Activated CD4-positive, alpha-beta T cell treated with anti-CD3 and anti-CD28 coated beads for 36 hours (primary cell): Measurements from ENCODE around the gene SDCBP2. TPM values are rescaled to one million over a fixed set of nuclear protein-coding genes. Genes with fewer than 3 reads are reported as not detected.

Experiments
- ATAC-seq: fragments of 200-7000 bp; cut with Tn5 transposase; one replicate; pipeline ENCODE4 v1.10.0; 2021; ENCODE audit warnings: mild to moderate bottlenecking, moderate library complexity
- CTCF ChIA-PET: fragments of 350-600 bp; sonication (Branson Sonifier 250); formaldehyde crosslinking; loops from one replicate; lab custom pipeline; 2021; ENCODE audit warnings: antibody characterized with exemption; lab: Charles Lee
- POLR2A ChIA-PET: fragments of 350-600 bp; sonication (Branson Sonifier 250); formaldehyde crosslinking; loops from one replicate; lab custom pipeline; 2021; ENCODE audit warnings: antibody characterized with exemption, inconsistent platforms; lab: Charles Lee
- DNase-seq: peaks from one replicate; pipeline ENCODE4 v3.0.0-alpha.2; 2020
- H3K27ac Mint-ChIP-seq: one replicate; pipeline ENCODE4 v1.8.0; 2021; ENCODE audit warnings: mixed read lengths
- H3K27me3 Mint-ChIP-seq: one replicate; pipeline ENCODE4 v1.8.0; 2021; ENCODE audit warnings: mixed read lengths
- H3K36me3 Mint-ChIP-seq: one replicate; pipeline ENCODE4 v1.8.0; 2021; ENCODE audit warnings: low read depth, mixed read lengths
- H3K4me1 Mint-ChIP-seq: one replicate; pipeline ENCODE4 v1.8.0; 2021; ENCODE audit warnings: mixed read lengths
- H3K4me3 Mint-ChIP-seq: one replicate; pipeline ENCODE4 v1.8.0; 2021; ENCODE audit warnings: mild to moderate bottlenecking, moderate library complexity, mixed read lengths
- H3K9me3 Mint-ChIP-seq: one replicate; pipeline ENCODE4 v1.8.0; 2021; ENCODE audit warnings: low read depth, mixed read lengths
- intact Hi-C, 2 experiments: fragments of 100-400 bp; cut with DNase I in 1 of 2; cut with micrococcal nuclease in 1 of 2; formaldehyde crosslinking; loops; one replicate each; pipeline versions ENCODE4 v1.14.2 to v1.15.1; 2022 to 2024; cut with DNase I, micrococcal nuclease
- total RNA-seq, 2 experiments: library from RNA; stranded (reverse); gene quantifications; one replicate each; pipeline ENCODE4 v1.2.3, GENCODE V29; 2021

Gene SDCBP2
- total RNA-seq: 1 to 10 TPM; 2.8 to 3.2 TPM

- Mint-ChIP-seq H3K9me3 (no peaks in the 10 kb centered on the region), H3K27me3 (no peaks in the 10 kb centered on the region), H3K36me3 (peaks cover 19% of the 10 kb centered on the region), H3K4me1 (peaks cover 43% of the 10 kb centered on the region), H3K4me3 (peak within 1 kb of the TSS; percentile 6), H3K27ac (peak within 1 kb of the TSS; percentile 92)
- no peak for ATAC-seq
- intact Hi-C loops: loop anchor here in 1 of 2 experiments (5.0 kb wide), 1 partner anchor 108 kb away; no protein-coding TSS in a partner anchor
- ChIA-PET POLR2A (interaction anchor here (0.8 to 1.0 kb wide), 2 partner anchors 10 to 29 kb away, joined by 3 to 4 read pairs; no protein-coding TSS in a partner anchor), CTCF (interaction anchor here (1.3 to 1.7 kb wide), 2 partner anchors 16 to 29 kb away, joined by 3 to 7 read pairs; no protein-coding TSS in a partner anchor)
- no peak for DNase-seq
Observed at GRCh38 chr20:1328680-1329330, at the start of gene SDCBP2. SDCBP2 (minus strand) TSS chr20:1329139; CDS start chr20:1320416, 8,723 bp downstream.

- CTCF ChIA-PET: interaction anchor here (1.0 kb wide), 1 partner anchor 57 kb away, joined by 3 read pairs; no protein-coding TSS in a partner anchor
- Mint-ChIP-seq H3K27ac (peak overlapping the region; percentile 88), H3K4me3 (no peak overlapping the region), H3K4me1 (peaks cover 86% of the 10 kb centered on the region), H3K27me3 (no peaks in the 10 kb centered on the region), H3K9me3 (no peaks in the 10 kb centered on the region), H3K36me3 (peaks cover 59% of the 10 kb centered on the region)
- POLR2A ChIA-PET: no interaction called here
- ATAC-seq (no peak), DNase-seq (no peak)
- intact Hi-C loops: no loop called here
Observed at GRCh38 chr20:1378735-1379125, 49.8 kb upstream of the SDCBP2 start.

GRCh38 chr20:1377984-1378734, 49.2 kb upstream of the SDCBP2 start:
- ATAC-seq: peak; percentile 33
- Mint-ChIP-seq H3K27ac (peak overlapping the region; percentile 88), H3K9me3 (no peaks in the 10 kb centered on the region), H3K4me3 (no peak overlapping the region), H3K4me1 (peaks cover 84% of the 10 kb centered on the region), H3K36me3 (peaks cover 61% of the 10 kb centered on the region), H3K27me3 (no peaks in the 10 kb centered on the region)
- POLR2A ChIA-PET: interaction anchor here (0.8 to 1.0 kb wide), 2 partner anchors 9 to 10 kb away, joined by 3 to 4 read pairs; no protein-coding TSS in a partner anchor
- peak; percentile 50 for DNase-seq
- intact Hi-C loops: loop anchor here (1.0 to 2.0 kb wide), 4 partner anchors 13 to 53 kb away; partner anchors contain the start of gene FKBP1A (in 1 of the 2)
- CTCF ChIA-PET: interaction anchor here (0.7 to 1.4 kb wide), 4 partner anchors 14 to 1787 kb away, joined by 3 to 5 read pairs (median 4); no protein-coding TSS in a partner anchor

GRCh38 chr20:1377341-1377871, 48.5 kb upstream of the SDCBP2 start:
- Mint-ChIP-seq H3K9me3 (no peaks in the 10 kb centered on the region), H3K27me3 (no peaks in the 10 kb centered on the region), H3K4me1 (peaks cover 76% of the 10 kb centered on the region), H3K4me3 (peak overlapping the region; percentile 27), H3K27ac (peak overlapping the region; percentile 88), H3K36me3 (peaks cover 61% of the 10 kb centered on the region)
- intact Hi-C loops: loop anchor here (1.0 to 2.0 kb wide), 4 partner anchors 13 to 52 kb away; partner anchors contain the start of gene FKBP1A (in 1 of the 2)
- ChIA-PET POLR2A (interaction anchor here (0.8 to 1.0 kb wide), 3 partner anchors 9 to 14 kb away, joined by 3 to 7 read pairs (median 4); no protein-coding TSS in a partner anchor), CTCF (interaction anchor here (0.6 to 1.4 kb wide), 7 partner anchors 12 to 1788 kb away, joined by 3 to 5 read pairs (median 4); no protein-coding TSS in a partner anchor)
- DNase-seq (peak; percentile 59), ATAC-seq (peak; percentile 87)

GRCh38 chr20:1376408-1377270, 47.7 kb upstream of the SDCBP2 start:
- POLR2A ChIA-PET: interaction anchor here (1.0 kb wide), 1 partner anchor 15 kb away, joined by 7 read pairs; no protein-coding TSS in a partner anchor
- ATAC-seq (no peak), DNase-seq (no peak)
- no peaks in the 10 kb centered on the region for H3K27me3 Mint-ChIP-seq
- CTCF ChIA-PET: interaction anchor here (0.9 to 1.4 kb wide), 5 partner anchors 11 to 64 kb away, joined by 3 to 5 read pairs (median 4); no protein-coding TSS in a partner anchor
- H3K4me1 Mint-ChIP-seq: peaks cover 68% of the 10 kb centered on the region
- peak overlapping the region; percentile 88 for H3K27ac Mint-ChIP-seq
- intact Hi-C loops: loop anchor here (1.0 to 2.0 kb wide), 4 partner anchors 14 to 51 kb away; partner anchors contain the start of gene FKBP1A (in 1 of the 2)
- H3K36me3 Mint-ChIP-seq: peaks cover 69% of the 10 kb centered on the region
- H3K4me3 Mint-ChIP-seq: peak overlapping the region; percentile 27
- H3K9me3 Mint-ChIP-seq: no peaks in the 10 kb centered on the region

- ChIA-PET CTCF (no interaction called here), POLR2A (no interaction called here)
- DNase-seq (no peak), ATAC-seq (no peak)
- Mint-ChIP-seq H3K27ac (peak overlapping the region; percentile 75), H3K27me3 (no peaks in the 10 kb centered on the region), H3K36me3 (peaks cover 75% of the 10 kb centered on the region), H3K4me1 (peaks cover 62% of the 10 kb centered on the region), H3K4me3 (no peak overlapping the region), H3K9me3 (no peaks in the 10 kb centered on the region)
- intact Hi-C loops: loop anchor here in 1 of 2 experiments (2.0 kb wide), 1 partner anchor 15 kb away; no protein-coding TSS in a partner anchor
Observed at GRCh38 chr20:1376007-1376406, 47.1 kb upstream of the SDCBP2 start.

- ATAC-seq: no peak
- POLR2A ChIA-PET: no interaction called here
Observed at GRCh38 chr20:1375515-1375914, 46.6 kb upstream of the SDCBP2 start.

GRCh38 chr20:1374246-1374645, 45.3 kb upstream of the SDCBP2 start:
- CTCF ChIA-PET: no interaction called here
- ATAC-seq (no peak), DNase-seq (no peak)
- intact Hi-C loops: no loop called here
- Mint-ChIP-seq H3K36me3 (peaks cover 70% of the 10 kb centered on the region), H3K27me3 (no peaks in the 10 kb centered on the region), H3K4me3 (no peak overlapping the region), H3K4me1 (peaks cover 44% of the 10 kb centered on the region), H3K27ac (no peak overlapping the region), H3K9me3 (no peaks in the 10 kb centered on the region)
- POLR2A ChIA-PET: no interaction called here

More at GRCh38 chr20:1375515-1375914, 46.6 kb upstream of the SDCBP2 start:
- H3K27ac Mint-ChIP-seq: peak overlapping the region; percentile 75
- H3K4me1 Mint-ChIP-seq: peaks cover 57% of the 10 kb centered on the region
- peaks cover 74% of the 10 kb centered on the region for H3K36me3 Mint-ChIP-seq
- H3K27me3 Mint-ChIP-seq: no peaks in the 10 kb centered on the region
- intact Hi-C loops: no loop called here
- H3K9me3 Mint-ChIP-seq: no peaks in the 10 kb centered on the region
- no peak overlapping the region for H3K4me3 Mint-ChIP-seq
- CTCF ChIA-PET: no interaction called here
- DNase-seq: no peak

- no peak for ATAC-seq
- Mint-ChIP-seq H3K4me3 (no peak overlapping the region), H3K9me3 (no peaks in the 10 kb centered on the region), H3K36me3 (peaks cover 73% of the 10 kb centered on the region), H3K4me1 (peaks cover 41% of the 10 kb centered on the region), H3K27me3 (no peaks in the 10 kb centered on the region), H3K27ac (peak overlapping the region; percentile 52)
- ChIA-PET POLR2A (interaction anchor here (0.6 kb wide), 1 partner anchor 102 kb away, joined by 3 read pairs; no protein-coding TSS in a partner anchor), CTCF (interaction anchor here (0.7 to 1.0 kb wide), 2 partner anchors 8 to 18 kb away, joined by 3 read pairs; no protein-coding TSS in a partner anchor)
- no peak for DNase-seq
- intact Hi-C loops: no loop called here
Observed at GRCh38 chr20:1373614-1374013, 44.7 kb upstream of the SDCBP2 start.

- POLR2A ChIA-PET: interaction anchor here (0.6 kb wide), 1 partner anchor 102 kb away, joined by 3 read pairs; no protein-coding TSS in a partner anchor
Observed at GRCh38 chr20:1373036-1373435, 44.1 kb upstream of the SDCBP2 start.

More at GRCh38 chr20:1373036-1373435, 44.1 kb upstream of the SDCBP2 start:
- Mint-ChIP-seq H3K36me3 (peaks cover 74% of the 10 kb centered on the region), H3K27me3 (no peaks in the 10 kb centered on the region), H3K4me1 (peaks cover 36% of the 10 kb centered on the region), H3K4me3 (no peak overlapping the region), H3K27ac (no peak overlapping the region), H3K9me3 (no peaks in the 10 kb centered on the region)
- DNase-seq (no peak), ATAC-seq (no peak)
- CTCF ChIA-PET: interaction anchor here (0.7 to 1.0 kb wide), 2 partner anchors 9 to 19 kb away, joined by 3 read pairs; no protein-coding TSS in a partner anchor
- intact Hi-C loops: no loop called here
